NCI-H1417 treated with DMSO at 0.1 percent for 48 hours (cell line): Measurements from ENCODE around the gene B4GALT2.
A peak's percentile ranks its signal among the peaks of the same experiment; 100 is the strongest.

Experiments used
- DNase-seq: peaks from one replicate; lab custom pipeline; 2025; lab: John Stamatoyannopoulos, UW

Gene B4GALT2

GRCh38 chr1:43946236-43947060, 32.6 kb upstream of the B4GALT2 start, which contains the start of gene IPO13:
TSS of gene IPO13 (plus strand) at chr1:43946950. CDS start at chr1:43947601, 651 bp downstream.
- peak; percentile 78 for DNase-seq

- DNase-seq: no peak
These were observed 31.7 kb upstream of the B4GALT2 start for GRCh38 chr1:43947061-43947873.

- DNase-seq: no peak
These were observed 31.1 kb upstream of the B4GALT2 start for GRCh38 chr1:43947874-43948437.

- no peak for DNase-seq
These were observed 29.3 kb upstream of the B4GALT2 start for GRCh38 chr1:43949678-43950077.

- DNase-seq: no peak
These were observed 27.7 kb upstream of the B4GALT2 start for GRCh38 chr1:43951021-43951985.

GRCh38 chr1:43952731-43953346, 26.2 kb upstream of the B4GALT2 start:
- DNase-seq: peak; percentile 81

- no peak for DNase-seq
These were observed 25.6 kb upstream of the B4GALT2 start for GRCh38 chr1:43953361-43953760.

- DNase-seq: no peak
These were observed 25.0 kb upstream of the B4GALT2 start for GRCh38 chr1:43954036-43954435.

- DNase-seq: no peak
These were observed 22.8 kb upstream of the B4GALT2 start for GRCh38 chr1:43956234-43956633.

- DNase-seq: no peak
These were observed 21.5 kb upstream of the B4GALT2 start for GRCh38 chr1:43957407-43958040.

GRCh38 chr1:43958351-43959255, 20.4 kb upstream of the B4GALT2 start:
- DNase-seq: no peak

GRCh38 chr1:43960798-43961197, 18.2 kb upstream of the B4GALT2 start:
- no peak for DNase-seq

GRCh38 chr1:43961692-43962091, 17.3 kb upstream of the B4GALT2 start:
- DNase-seq: no peak

GRCh38 chr1:43962324-43962723, 16.7 kb upstream of the B4GALT2 start:
- no peak for DNase-seq

GRCh38 chr1:43963006-43963405, 16.0 kb upstream of the B4GALT2 start:
- no peak for DNase-seq

- DNase-seq: no peak
These were observed 15.1 kb upstream of the B4GALT2 start for GRCh38 chr1:43963890-43964289.

GRCh38 chr1:43965316-43965715, 13.7 kb upstream of the B4GALT2 start:
- no peak for DNase-seq

- DNase-seq: no peak
These were observed 10.6 kb upstream of the B4GALT2 start for GRCh38 chr1:43968348-43968948.

- no peak for DNase-seq
These were observed 9.6 kb upstream of the B4GALT2 start for GRCh38 chr1:43969416-43969745.
